ENCODE data around the gene LDB3.

The LDB3 gene

DNA sequence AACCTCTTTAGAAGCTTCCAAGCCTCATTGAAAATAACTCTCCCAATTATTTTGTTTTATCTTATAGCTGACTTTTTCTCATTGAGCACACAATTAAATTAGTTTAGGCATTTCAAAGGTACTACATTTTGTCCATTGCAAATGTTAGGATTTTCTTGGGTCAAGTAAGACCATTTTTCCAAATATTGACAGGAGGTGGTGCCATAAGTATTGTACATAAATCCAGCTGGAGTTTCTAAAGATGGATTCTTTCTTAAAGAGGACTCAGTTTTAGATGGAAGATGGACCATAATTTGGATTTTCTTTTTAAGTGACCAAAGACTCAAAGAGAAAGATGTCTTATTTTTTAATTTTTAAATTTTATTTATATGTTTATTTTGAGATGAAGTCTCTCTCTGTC is 26.3 kb upstream of the LDB3 start:
- Histone ChIP-seq H3K9me3 (ENCODE audit: insufficient read depth, low read length, severe bottlenecking) (peaks cover 2% of the 10 kb centered on the region), H3K27ac (ENCODE audit: low read length) (no peak overlapping the region), H3K27me3 (ENCODE audit: insufficient read depth, low read length, poor library complexity) (no peaks in the 10 kb centered on the region), H4K20me1 (ENCODE audit: insufficient read depth, low read length) (no peaks in the 10 kb centered on the region), H3K4me3 (ENCODE audit: low read depth in 1 of 2, low read length in 2 of 2) (no peak overlapping the region), H3K79me2 (ENCODE audit: insufficient read depth, low read length) (no peaks in the 10 kb centered on the region), H2AFZ (ENCODE audit: low read depth, low read length) (no peak overlapping the region), H3K9ac (ENCODE audit: low read depth, low read length) (no peak overlapping the region), H3K36me3 (ENCODE audit: insufficient read depth, low read length) (no peaks in the 10 kb centered on the region), H3K4me1 (ENCODE audit: insufficient read depth, low read length) (no peaks in the 10 kb centered on the region), H3K4me2 (ENCODE audit: insufficient read depth, low read length) (no peak overlapping the region)
- no peak for ATAC-seq (ENCODE audit: insufficient read depth, low read depth)
- no peak for TF ChIP-seq EZH2 (IDR thresholded peaks at IDR 0.05; ENCODE audit: borderline replicate concordance, low read depth, low read length, severe bottlenecking)
- TF ChIP-seq, protein P1, sequence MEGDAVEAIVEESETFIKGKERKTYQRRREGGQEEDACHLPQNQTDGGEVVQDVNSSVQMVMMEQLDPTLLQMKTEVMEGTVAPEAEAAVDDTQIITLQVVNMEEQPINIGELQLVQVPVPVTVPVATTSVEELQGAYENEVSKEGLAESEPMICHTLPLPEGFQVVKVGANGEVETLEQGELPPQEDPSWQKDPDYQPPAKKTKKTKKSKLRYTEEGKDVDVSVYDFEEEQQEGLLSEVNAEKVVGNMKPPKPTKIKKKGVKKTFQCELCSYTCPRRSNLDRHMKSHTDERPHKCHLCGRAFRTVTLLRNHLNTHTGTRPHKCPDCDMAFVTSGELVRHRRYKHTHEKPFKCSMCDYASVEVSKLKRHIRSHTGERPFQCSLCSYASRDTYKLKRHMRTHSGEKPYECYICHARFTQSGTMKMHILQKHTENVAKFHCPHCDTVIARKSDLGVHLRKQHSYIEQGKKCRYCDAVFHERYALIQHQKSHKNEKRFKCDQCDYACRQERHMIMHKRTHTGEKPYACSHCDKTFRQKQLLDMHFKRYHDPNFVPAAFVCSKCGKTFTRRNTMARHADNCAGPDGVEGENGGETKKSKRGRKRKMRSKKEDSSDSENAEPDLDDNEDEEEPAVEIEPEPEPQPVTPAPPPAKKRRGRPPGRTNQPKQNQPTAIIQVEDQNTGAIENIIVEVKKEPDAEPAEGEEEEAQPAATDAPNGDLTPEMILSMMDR (IDR thresholded peaks at IDR 0.05; ENCODE audit: borderline replicate concordance, extremely low read depth, low read length, poor library complexity, severe bottlenecking) = no peak
- no peak for DNase-seq

DNA sequence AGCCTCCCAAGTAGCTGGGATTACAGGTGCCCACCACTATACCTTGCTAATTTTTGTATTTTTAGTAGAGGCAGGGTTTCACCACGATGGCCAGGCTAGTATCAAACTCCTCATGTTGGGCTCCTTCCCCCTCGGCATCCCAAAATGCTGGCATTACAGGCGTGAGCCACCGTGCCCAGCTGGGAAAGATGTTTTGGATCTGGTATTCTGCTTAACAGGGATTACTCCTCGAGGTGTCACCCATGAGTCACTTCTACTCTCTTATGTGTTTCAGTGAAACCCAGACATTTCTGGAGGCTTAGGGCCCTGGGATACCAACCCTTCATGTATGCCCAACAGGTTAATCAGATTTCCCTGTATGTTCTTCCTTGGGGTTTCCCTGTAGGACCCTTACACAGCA is 25.8 kb upstream of the LDB3 start:
- H2AFZ ChIP-seq (ENCODE audit: low read depth, low read length) = no peak overlapping the region
- TF ChIP-seq, protein P1 (IDR thresholded peaks at IDR 0.05; ENCODE audit: borderline replicate concordance, extremely low read depth, low read length, poor library complexity, severe bottlenecking) = no peak
- H3K36me3 ChIP-seq (ENCODE audit: insufficient read depth, low read length) = no peaks in the 10 kb centered on the region
- no peak overlapping the region for H3K27ac ChIP-seq (ENCODE audit: low read length)
- DNase-seq (no peak), ATAC-seq (ENCODE audit: insufficient read depth, low read depth) (no peak)
- peaks cover 2% of the 10 kb centered on the region for H3K9me3 ChIP-seq (ENCODE audit: insufficient read depth, low read length, severe bottlenecking)
- no peak overlapping the region for H3K4me2 ChIP-seq (ENCODE audit: insufficient read depth, low read length)
- no peak overlapping the region for H3K4me3 ChIP-seq (ENCODE audit: low read depth in 1 of 2, low read length in 2 of 2)
- H4K20me1 ChIP-seq (ENCODE audit: insufficient read depth, low read length) = no peaks in the 10 kb centered on the region
- no peaks in the 10 kb centered on the region for H3K27me3 ChIP-seq (ENCODE audit: insufficient read depth, low read length, poor library complexity)
- H3K9ac ChIP-seq (ENCODE audit: low read depth, low read length) = no peak overlapping the region
- H3K4me1 ChIP-seq (ENCODE audit: insufficient read depth, low read length) = no peaks in the 10 kb centered on the region
- H3K79me2 ChIP-seq (ENCODE audit: insufficient read depth, low read length) = no peaks in the 10 kb centered on the region

DNA sequence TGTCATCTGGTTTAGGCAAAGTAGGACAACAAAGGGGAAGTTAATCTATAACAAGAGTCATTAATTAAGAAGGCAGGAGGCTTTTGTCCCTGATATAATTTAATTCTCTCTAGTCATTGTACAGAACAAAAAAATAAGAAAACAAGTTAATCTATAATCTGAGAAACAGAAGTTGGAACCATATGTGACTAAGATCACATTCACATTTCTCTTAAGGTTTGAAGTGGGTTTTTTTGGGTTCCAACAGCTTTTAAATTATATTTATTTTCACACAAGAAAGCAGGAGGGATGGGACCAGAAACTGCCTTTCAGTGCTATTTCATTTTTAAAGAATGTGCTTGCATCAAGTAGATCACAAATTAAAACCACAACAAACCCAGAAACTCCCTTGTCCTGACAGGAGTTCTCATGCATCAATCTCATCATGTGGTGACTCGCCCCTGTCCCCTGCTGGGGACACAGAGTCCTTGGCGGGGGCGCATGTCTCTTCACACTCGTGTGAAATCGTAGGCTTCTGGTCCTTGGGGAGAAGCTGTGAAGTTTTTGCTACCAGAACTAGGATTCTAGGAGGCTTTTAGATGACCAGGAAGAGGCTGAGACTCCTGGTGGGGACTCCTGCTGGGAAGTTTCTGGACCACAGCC is 24.0 kb upstream of the LDB3 start:
- Histone ChIP-seq H3K4me2 (ENCODE audit: insufficient read depth, low read length) (no peak overlapping the region), H3K9me3 (ENCODE audit: insufficient read depth, low read length, severe bottlenecking) (peaks cover 2% of the 10 kb centered on the region), H3K36me3 (ENCODE audit: insufficient read depth, low read length) (no peaks in the 10 kb centered on the region), H4K20me1 (ENCODE audit: insufficient read depth, low read length) (no peaks in the 10 kb centered on the region), H3K4me3 (ENCODE audit: low read depth in 1 of 2, low read length in 2 of 2) (no peak overlapping the region), H3K79me2 (ENCODE audit: insufficient read depth, low read length) (no peaks in the 10 kb centered on the region), H3K9ac (ENCODE audit: low read depth, low read length) (no peak overlapping the region), H3K4me1 (ENCODE audit: insufficient read depth, low read length) (no peaks in the 10 kb centered on the region), H3K27me3 (ENCODE audit: insufficient read depth, low read length, poor library complexity) (no peaks in the 10 kb centered on the region), H2AFZ (ENCODE audit: low read depth, low read length) (no peak overlapping the region), H3K27ac (ENCODE audit: low read length) (no peak overlapping the region)
- ATAC-seq (ENCODE audit: insufficient read depth, low read depth) = no peak
- TF ChIP-seq EZH2 (IDR thresholded peaks at IDR 0.05; ENCODE audit: borderline replicate concordance, low read depth, low read length, severe bottlenecking) = no peak
- TF ChIP-seq, protein P1 (IDR thresholded peaks at IDR 0.05; ENCODE audit: borderline replicate concordance, extremely low read depth, low read length, poor library complexity, severe bottlenecking) = peak; percentile 19
- DNase-seq = no peak
